MM.1S (cell line): ENCODE measurements around the gene TOGARAM1.
A peak's percentile ranks its signal among the peaks of the same experiment; 100 is the strongest.

Experiments used
- DNase-seq: peaks from one replicate; pipeline ENCODE4 v3.0.0-alpha.2; 2015
- H2AFZ ChIP-seq: fragments of 300-600 bp; sonication (generic); 2 replicates; pipeline ENCODE4 v1.6.0; 2016; ENCODE audit warnings: antibody characterized with exemption, low read length
- H3F3A ChIP-seq: fragments of 300-600 bp; sonication (generic); 2 replicates; pipeline ENCODE4 v1.6.1; 2016; ENCODE audit warnings: mild to moderate bottlenecking, antibody characterized with exemption, low read length, moderate library complexity, mixed read lengths; ENCODE audit not compliant: insufficient read depth
- H3K27ac ChIP-seq: fragments of 300-600 bp; sonication (generic); 2 replicates; pipeline ENCODE4 v1.5.1; 2016; ENCODE audit warnings: mild to moderate bottlenecking, low read length
- H3K27me3 ChIP-seq: fragments of 300-600 bp; sonication (generic); replicated peaks from 2 replicates; pipeline ENCODE4 v1.6.0; 2016; ENCODE audit warnings: low read length; ENCODE audit not compliant: insufficient read depth
- H3K36me3 ChIP-seq: fragments of 300-600 bp; sonication (generic); replicated peaks from 2 replicates; pipeline ENCODE4 v1.6.1; 2016; ENCODE audit warnings: mild to moderate bottlenecking, low read length, mixed read lengths; ENCODE audit not compliant: insufficient read depth
- H3K4me1 ChIP-seq: fragments of 300-600 bp; sonication (generic); 2 replicates; pipeline ENCODE4 v1.6.1; 2016; ENCODE audit warnings: low read length, mixed read lengths
- H3K4me2 ChIP-seq: fragments of 300-600 bp; sonication (generic); 2 replicates; pipeline ENCODE4 v1.6.0; 2016; ENCODE audit warnings: low read depth, low read length
- H3K4me3 ChIP-seq: fragments of 300-600 bp; sonication (generic); 2 replicates; pipeline ENCODE4 v1.5.1; 2016; ENCODE audit warnings: low read length, mixed read lengths
- H3K79me2 ChIP-seq: fragments of 300-600 bp; sonication (generic); 2 replicates; pipeline ENCODE4 v1.6.1; 2016; ENCODE audit warnings: mixed run types, low read length, mixed read lengths
- H3K9ac ChIP-seq: fragments of 300-600 bp; sonication (generic); 2 replicates; pipeline ENCODE4 v1.6.1; 2016; ENCODE audit warnings: low read length, mixed read lengths
- H3K9me2 ChIP-seq: fragments of 300-600 bp; sonication (generic); replicated peaks from 2 replicates; pipeline ENCODE4 v1.6.1; 2016; ENCODE audit warnings: mild to moderate bottlenecking, low read length, mixed read lengths; ENCODE audit not compliant: insufficient read depth
- H3K9me3 ChIP-seq: fragments of 300-600 bp; sonication (generic); replicated peaks from 2 replicates; pipeline ENCODE4 v1.6.1; 2016; ENCODE audit warnings: mild to moderate bottlenecking, low read length, mixed read lengths; ENCODE audit not compliant: insufficient read depth
- H4K20me1 ChIP-seq: fragments of 300-600 bp; sonication (generic); 2 replicates; pipeline ENCODE4 v1.6.1; 2016; ENCODE audit warnings: mild to moderate bottlenecking, low read length, moderate library complexity, mixed read lengths; ENCODE audit not compliant: insufficient read depth
- CTCF ChIP-seq: fragments of 300-600 bp; sonication (generic); IDR thresholded peaks from 2 replicates; pipeline ENCODE4 v1.5.1; 2016; ENCODE audit warnings: antibody characterized with exemption, low read length, mixed read lengths
- EZH2 ChIP-seq: fragments of 300-600 bp; sonication (generic); optimal IDR thresholded peaks from 2 replicates; pipeline ENCODE3; 2017; ENCODE audit warnings: low read depth, mild to moderate bottlenecking, antibody characterized with exemption, low read length, mixed read lengths
- EZH2phosphoT487 ChIP-seq: fragments of 300-600 bp; sonication (generic); IDR thresholded peaks from 2 replicates; pipeline ENCODE4 v1.6.1; 2018; ENCODE audit warnings: antibody characterized with exemption, low read length

Gene TOGARAM1

DNA sequence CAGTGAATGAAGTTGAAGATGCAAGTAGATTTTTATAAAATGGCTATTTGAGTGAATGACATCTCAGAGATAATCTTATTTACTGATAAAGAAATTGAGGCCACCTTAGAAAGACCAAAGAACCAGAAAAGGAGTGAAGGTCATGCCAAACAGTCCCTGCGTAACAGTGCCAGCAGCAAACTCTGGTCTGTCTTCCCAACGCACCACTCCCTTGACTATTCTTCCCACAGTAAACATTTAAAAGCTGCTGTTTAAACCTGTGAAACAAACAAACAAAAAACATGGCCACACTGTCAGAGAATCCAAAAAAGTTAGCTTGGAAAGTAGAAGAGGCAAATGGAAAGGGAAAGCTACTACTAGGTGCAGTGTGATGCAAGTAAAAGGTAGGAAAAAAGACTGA lies 120.4 kb downstream of the TOGARAM1 start:
- Histone ChIP-seq H3K27me3 (no peaks in the 10 kb centered on the region), H3K4me3 (no peak overlapping the region), H4K20me1 (no peaks in the 10 kb centered on the region), H3K9me2 (no peaks in the 10 kb centered on the region), H3F3A (no peaks in the 10 kb centered on the region), H2AFZ (no peak overlapping the region), H3K79me2 (peaks cover 35% of the 10 kb centered on the region), H3K27ac (no peak overlapping the region), H3K4me2 (no peak overlapping the region), H3K9me3 (no peaks in the 10 kb centered on the region), H3K9ac (no peak overlapping the region), H3K4me1 (no peaks in the 10 kb centered on the region), H3K36me3 (no peaks in the 10 kb centered on the region)
- no peak for DNase-seq
- no peak for TF ChIP-seq EZH2
- TF ChIP-seq CTCF: no peak
- TF ChIP-seq EZH2phosphoT487: no peak

- no peaks in the 10 kb centered on the region for H3K9me2 ChIP-seq
- H3K79me2 ChIP-seq: peaks cover 46% of the 10 kb centered on the region
- H4K20me1 ChIP-seq: 0 out of 2 replicates have a peak, but pooled peaks cover under 1% of the 10 kb centered on the region
- peak overlapping the region; percentile 86 for H2AFZ ChIP-seq
- H3K27me3 ChIP-seq: no peaks in the 10 kb centered on the region
- no peaks in the 10 kb centered on the region for H3K36me3 ChIP-seq
- H3K4me2 ChIP-seq: peak overlapping the region; percentile 69; the same call in 1 of the 2 replicates
- H3F3A ChIP-seq: no peaks in the 10 kb centered on the region
- peak overlapping the region; percentile 58 for H3K4me3 ChIP-seq
- no peaks in the 10 kb centered on the region for H3K9me3 ChIP-seq
- no peak for DNase-seq
- no peak overlapping the region for H3K27ac ChIP-seq
- no peak for TF ChIP-seq EZH2phosphoT487
- no peak for TF ChIP-seq EZH2
- no peak for TF ChIP-seq CTCF
- H3K9ac ChIP-seq: peak overlapping the region; percentile 37; the same call in 1 of the 2 replicates
- peaks cover 8% of the 10 kb centered on the region for H3K4me1 ChIP-seq
Observed at GRCh38 chr14:45083617-45083975, 121.6 kb downstream of the TOGARAM1 start.

DNA sequence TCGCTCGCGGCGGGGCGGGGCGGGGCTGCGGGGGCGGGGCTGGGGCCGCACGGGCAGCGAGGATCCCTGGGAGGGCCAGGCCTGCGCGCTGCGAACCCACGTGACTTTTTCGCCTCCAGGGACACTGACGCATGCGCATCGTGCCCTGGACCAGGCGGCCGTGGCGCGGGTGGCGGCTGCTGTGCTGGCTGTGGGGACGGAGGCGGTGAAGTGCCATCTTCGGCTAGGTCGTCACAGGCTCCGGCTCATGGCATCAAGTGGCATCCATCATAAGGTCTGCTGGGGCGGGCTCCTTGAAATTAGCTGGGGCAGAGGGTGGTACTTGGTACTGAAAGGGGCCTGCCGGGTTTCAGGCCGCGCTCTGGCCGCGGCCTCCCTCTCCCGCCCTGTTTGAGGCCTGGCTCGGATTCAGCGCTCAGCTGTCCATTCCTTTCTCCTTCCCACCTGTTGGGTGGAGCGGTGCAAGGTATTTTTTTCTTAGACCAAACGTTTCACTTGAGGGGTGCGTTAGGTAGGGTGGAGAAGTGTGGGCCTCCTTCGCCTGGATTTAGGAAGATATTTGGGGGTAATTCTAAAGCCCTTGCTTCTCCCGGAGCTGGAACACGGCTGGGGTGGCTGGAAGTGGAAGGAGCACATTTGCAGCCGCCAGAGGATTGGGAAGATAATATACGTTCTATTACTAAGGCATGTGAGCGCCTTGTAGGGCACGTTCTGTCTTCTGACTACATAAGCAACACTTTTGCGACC lies 122.2 kb downstream of the TOGARAM1 start, which contains the start of gene PRPF39:
PRPF39 (plus strand) TSS at position 141 of the 747 bp plus-strand sequence. CDS start 11,124 bp downstream, outside the sequence.
- peak within 1 kb of the TSS; percentile 68 for H3K9ac ChIP-seq
- peak within 1 kb of the TSS; percentile 86 for H2AFZ ChIP-seq
- H4K20me1 ChIP-seq: 0 out of 2 replicates have a peak, but pooled peaks cover 4% of the 10 kb centered on the region
- H3K79me2 ChIP-seq: peaks cover 51% of the 10 kb centered on the region
- peaks cover 8% of the 10 kb centered on the region for H3K4me1 ChIP-seq
- peak within 1 kb of the TSS; percentile 70 for H3K4me2 ChIP-seq
- no peaks in the 10 kb centered on the region for H3K36me3 ChIP-seq
- TF ChIP-seq EZH2phosphoT487: no peak
- TF ChIP-seq EZH2: no peak
- TF ChIP-seq CTCF: no peak
- no peaks in the 10 kb centered on the region for H3F3A ChIP-seq
- H3K9me2 ChIP-seq: no peaks in the 10 kb centered on the region
- H3K27me3 ChIP-seq: no peaks in the 10 kb centered on the region
- DNase-seq: peak; percentile 88
- H3K9me3 ChIP-seq: no peaks in the 10 kb centered on the region
- peak within 1 kb of the TSS; percentile 59; the same call in 1 of the 2 replicates for H3K27ac ChIP-seq
- H3K4me3 ChIP-seq: peak within 1 kb of the TSS; percentile 76
